WERI-Rb-1 (cell line): Measurements from ENCODE around the gene HCAR1.

Experiments
- DNase-seq: peaks from one replicate; pipeline ENCODE4 v3.0.0-alpha.2; 2020
- H3K27ac ChIP-seq: fragments of 250-450 bp; sonication (Bioruptor Pico); 2 replicates; pipeline ENCODE4 v1.5.1; 2020; ENCODE audit warnings: mild to moderate bottlenecking, moderate library complexity
- H3K27me3 ChIP-seq: fragments of 250-450 bp; sonication (Bioruptor Pico); 2 replicates; pipeline ENCODE4 v1.5.1; 2021; ENCODE audit warnings: mild to moderate bottlenecking, low read depth, moderate library complexity; ENCODE audit not compliant: insufficient read depth, severe bottlenecking
- H3K36me3 ChIP-seq: fragments of 250-450 bp; sonication (Bioruptor Pico); 2 replicates; pipeline ENCODE4 v1.5.1; 2020; ENCODE audit warnings: mild to moderate bottlenecking, moderate library complexity
- H3K4me3 ChIP-seq: 2 replicates; pipeline ENCODE4 v1.5.1; 2011; ENCODE audit warnings: low read depth, mild to moderate bottlenecking, control low read depth, low read length
- H3K9me3 ChIP-seq: fragments of 250-450 bp; sonication (Bioruptor Pico); 2 replicates; pipeline ENCODE4 v1.5.1; 2021; ENCODE audit warnings: mild to moderate bottlenecking, moderate library complexity; ENCODE audit not compliant: severe bottlenecking
- TF ChIP-seq, protein P1 (sequence below): IDR thresholded peaks from 2 replicates; pipeline ENCODE4 v1.5.1; 2011; ENCODE audit warnings: low read depth, mild to moderate bottlenecking, control low read depth, inconsistent platforms, low read length

The HCAR1 gene

DNA sequence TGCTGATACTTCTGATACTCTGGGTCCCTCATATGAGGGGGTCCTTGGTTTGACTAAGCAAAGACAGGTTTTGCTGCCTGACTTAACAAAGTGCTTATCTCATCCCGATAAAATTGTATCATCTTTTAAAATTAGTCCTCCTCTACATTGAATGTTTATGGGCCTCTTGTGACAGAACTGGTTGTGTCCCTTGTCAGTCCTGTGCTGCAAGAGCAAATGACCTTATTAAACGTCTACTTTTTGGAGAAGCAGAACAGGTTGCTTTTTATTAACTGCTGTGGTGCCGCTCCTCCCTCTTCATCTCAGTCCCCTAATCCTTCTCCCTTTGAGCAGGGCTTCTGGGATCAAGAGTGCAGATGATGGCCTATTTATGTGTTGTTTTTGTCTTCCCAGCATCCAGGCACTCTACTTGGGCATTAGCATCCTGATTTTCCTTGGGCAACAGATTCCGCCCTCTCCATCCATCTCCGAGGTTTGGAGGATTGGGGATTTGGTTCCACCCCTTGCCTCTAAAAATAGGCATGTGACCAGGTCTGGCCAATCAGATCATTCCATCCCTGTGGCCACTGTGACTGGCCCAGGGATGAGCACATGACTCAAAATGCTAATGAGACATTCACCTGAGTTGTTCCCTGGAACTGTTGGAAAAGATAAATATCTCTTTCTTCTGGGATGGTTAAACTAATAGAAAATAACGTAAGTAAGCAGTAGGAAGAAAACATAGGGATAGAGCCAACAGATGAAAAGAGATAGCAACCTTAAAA, 19.1 kb upstream of the HCAR1 start:
- TF ChIP-seq, protein P1, sequence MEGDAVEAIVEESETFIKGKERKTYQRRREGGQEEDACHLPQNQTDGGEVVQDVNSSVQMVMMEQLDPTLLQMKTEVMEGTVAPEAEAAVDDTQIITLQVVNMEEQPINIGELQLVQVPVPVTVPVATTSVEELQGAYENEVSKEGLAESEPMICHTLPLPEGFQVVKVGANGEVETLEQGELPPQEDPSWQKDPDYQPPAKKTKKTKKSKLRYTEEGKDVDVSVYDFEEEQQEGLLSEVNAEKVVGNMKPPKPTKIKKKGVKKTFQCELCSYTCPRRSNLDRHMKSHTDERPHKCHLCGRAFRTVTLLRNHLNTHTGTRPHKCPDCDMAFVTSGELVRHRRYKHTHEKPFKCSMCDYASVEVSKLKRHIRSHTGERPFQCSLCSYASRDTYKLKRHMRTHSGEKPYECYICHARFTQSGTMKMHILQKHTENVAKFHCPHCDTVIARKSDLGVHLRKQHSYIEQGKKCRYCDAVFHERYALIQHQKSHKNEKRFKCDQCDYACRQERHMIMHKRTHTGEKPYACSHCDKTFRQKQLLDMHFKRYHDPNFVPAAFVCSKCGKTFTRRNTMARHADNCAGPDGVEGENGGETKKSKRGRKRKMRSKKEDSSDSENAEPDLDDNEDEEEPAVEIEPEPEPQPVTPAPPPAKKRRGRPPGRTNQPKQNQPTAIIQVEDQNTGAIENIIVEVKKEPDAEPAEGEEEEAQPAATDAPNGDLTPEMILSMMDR, result no peak
- peaks cover 13% of the 10 kb centered on the region for H3K36me3 ChIP-seq
- H3K9me3 ChIP-seq, result no peaks in the 10 kb centered on the region
- no peak for DNase-seq
- no peak overlapping the region for H3K27ac ChIP-seq
- no peak overlapping the region for H3K4me3 ChIP-seq
- H3K27me3 ChIP-seq, result no peaks in the 10 kb centered on the region

DNA sequence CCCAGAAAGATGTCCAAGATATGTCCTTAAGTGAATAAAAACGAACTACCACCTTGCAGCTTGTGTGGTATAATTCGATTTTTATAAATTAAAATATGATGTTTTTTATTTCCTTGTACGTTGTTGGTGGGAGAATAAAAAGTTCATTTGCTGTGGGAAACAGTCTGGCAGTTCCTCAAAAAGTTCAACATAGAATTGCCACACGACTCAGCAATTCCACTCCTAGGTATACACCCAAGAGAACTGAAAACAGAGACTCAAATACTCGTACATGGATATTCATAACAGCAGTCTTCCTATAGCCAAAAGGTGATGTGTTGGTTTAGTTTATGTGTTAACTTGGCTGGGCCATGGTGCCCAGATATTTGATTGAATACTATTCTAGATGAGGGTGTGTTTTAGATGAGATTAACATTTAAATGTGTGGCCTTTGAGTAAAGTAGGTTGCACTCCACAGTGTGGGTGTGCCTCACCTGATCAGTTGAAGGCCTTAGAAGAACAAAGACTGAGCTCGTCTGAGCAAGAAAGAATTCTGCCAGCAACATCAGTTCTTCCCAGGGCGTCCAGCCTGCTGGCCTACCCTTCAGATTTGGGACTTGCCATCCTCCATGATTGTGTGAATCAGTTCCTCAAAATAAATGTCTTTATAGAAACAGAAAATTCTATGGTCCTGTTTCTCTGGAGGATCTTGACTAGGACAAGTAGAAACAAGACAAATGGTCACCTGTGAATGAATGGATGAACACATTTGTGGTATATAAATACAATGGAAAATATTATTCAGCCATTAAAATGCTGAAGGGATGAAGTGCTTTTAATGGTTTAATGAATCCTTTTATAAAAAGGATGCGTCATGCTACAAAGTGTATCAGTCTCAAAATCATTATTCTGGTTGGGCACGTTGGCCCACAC, 16.8 kb upstream of the HCAR1 start:
- Histone ChIP-seq H3K9me3 (no peaks in the 10 kb centered on the region), H3K36me3 (no peaks in the 10 kb centered on the region), H3K27ac (no peak overlapping the region), H3K4me3 (no peak overlapping the region), H3K27me3 (no peaks in the 10 kb centered on the region)
- TF ChIP-seq, protein P1, result no peak
- no peak for DNase-seq

- TF ChIP-seq, protein P1, result no peak
These were observed 13.4 kb upstream of the HCAR1 start for GRCh38 chr12:122743895-122744525.

DNA sequence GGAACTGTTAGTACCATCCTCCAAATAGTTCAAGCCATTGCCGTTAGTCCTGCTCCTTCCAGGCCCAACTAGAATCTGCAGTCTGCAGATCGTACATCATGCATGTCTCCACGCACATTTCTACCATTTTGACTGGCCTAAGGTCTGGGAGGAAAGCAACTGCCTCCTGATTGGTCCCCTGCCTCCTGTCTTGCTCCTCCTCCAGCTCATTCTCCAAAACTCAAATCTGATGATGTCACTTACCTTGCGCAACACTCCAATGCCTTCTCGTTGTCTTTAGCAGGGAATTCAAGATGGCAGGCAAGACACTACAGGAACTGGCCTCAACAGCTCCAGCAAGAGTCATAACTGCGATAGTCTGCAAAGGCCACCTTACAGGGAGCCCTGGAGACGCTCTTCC, 9.7 kb upstream of the HCAR1 start:
- no peak overlapping the region for H3K27ac ChIP-seq
- H3K36me3 ChIP-seq, result no peaks in the 10 kb centered on the region
- no peaks in the 10 kb centered on the region for H3K9me3 ChIP-seq
- no peak overlapping the region for H3K4me3 ChIP-seq
- no peaks in the 10 kb centered on the region for H3K27me3 ChIP-seq
- no peak for DNase-seq
- TF ChIP-seq, protein P1, result no peak

More at GRCh38 chr12:122743895-122744525, 13.4 kb upstream of the HCAR1 start:
- H3K27ac ChIP-seq, result no peak overlapping the region
- H3K27me3 ChIP-seq, result no peaks in the 10 kb centered on the region
- DNase-seq, result no peak
- H3K4me3 ChIP-seq, result no peak overlapping the region
- H3K9me3 ChIP-seq, result no peaks in the 10 kb centered on the region
- no peaks in the 10 kb centered on the region for H3K36me3 ChIP-seq

GRCh38 chr12:122738571-122738970, 7.9 kb upstream of the HCAR1 start:
- H3K4me3 ChIP-seq, result no peak overlapping the region
- no peak for DNase-seq
- H3K27me3 ChIP-seq, result no peaks in the 10 kb centered on the region
- TF ChIP-seq, protein P1, result no peak
- no peak overlapping the region for H3K27ac ChIP-seq
- no peaks in the 10 kb centered on the region for H3K36me3 ChIP-seq
- no peaks in the 10 kb centered on the region for H3K9me3 ChIP-seq
